Left lung (tissue), 10 donors: ENCODE results near the gene OTOG. TPM values are rescaled to one million over a fixed set of nuclear protein-coding genes. Genes with fewer than 3 reads are reported as not detected.

ENCODE experiments used
- ATAC-seq: fragments of 200-7000 bp; cut with Tn5 transposase; one replicate; pipeline ENCODE4 v1.9.1; 2020; ENCODE audit warnings: moderate library complexity
- DNase-seq, 4 donors: peaks; one replicate each; pipeline ENCODE4 v3.0.0-alpha.2; 2013 to 2020
- H3K27ac ChIP-seq, 2 donors: fragments of 200-600 bp; sonication (generic) in 1 of 2; one replicate each; pipeline versions ENCODE4 v1.5.0 to v1.8.0; 2020 to 2021
- H3K27me3 ChIP-seq, 2 donors: fragments of 200-600 bp; sonication (generic) in 1 of 2; one replicate each; pipeline versions ENCODE4 v1.5.0 to v1.8.0; 2020 to 2021
- H3K36me3 ChIP-seq, 2 donors: fragments of 200-600 bp; sonication (generic) in 1 of 2; one replicate each; pipeline versions ENCODE4 v1.5.0 to v1.8.0; 2020 to 2021
- H3K4me1 ChIP-seq, 2 donors: fragments of 200-600 bp; one replicate each; pipeline ENCODE4 v1.8.0; 2021
- H3K4me3 ChIP-seq, 2 donors: fragments of 200-600 bp; sonication (generic) in 1 of 2; one replicate each; pipeline versions ENCODE4 v1.5.0 to v1.8.0; 2020 to 2021; ENCODE audit warnings: mild to moderate bottlenecking in 1 of 2
- H3K9me3 ChIP-seq, 2 donors: fragments of 200-600 bp; sonication (generic) in 1 of 2; one replicate each; pipeline versions ENCODE4 v1.5.0 to v1.8.0; 2020 to 2021
- CTCF ChIP-seq, 2 donors: fragments of 200-600 bp; sonication (generic) in 1 of 2; IDR thresholded peaks; one replicate each; pipeline versions ENCODE4 v1.5.0 to v1.8.0; 2021; ENCODE audit warnings: antibody characterized with exemption in 2 of 2
- intact Hi-C, 2 donors: fragments of 100-400 bp; cut with DNase I; formaldehyde crosslinking; loops; one replicate each; pipeline versions ENCODE4 v1.11.2 to v1.14.2; 2022
- polyA plus RNA-seq, 6 donors: library from polyadenylated mRNA; unstranded; fragments of 120-200 nt; gene quantifications; one replicate each; pipeline ENCODE4 v1.2.1, GENCODE V29; 2013; ENCODE audit not compliant: insufficient read length in 6 of 6
- total RNA-seq, 2 donors: library from RNA; stranded (reverse); fragmentation: NEBNext Ultra II Directional; extraction: Animal tissue kit (Norgen Biotek cat#: 25700); gene quantifications; one replicate each; pipeline ENCODE4 v1.2.1, GENCODE V29; 2021
- donor health status: DM: no; HTN: yes; CAD: no.
- donor health status: DM: no; HTN: no; CAD: no.

Gene OTOG
- total and polyA plus RNA-seq, 8 donors = 0.04 to 0.24 (median 0.11) TPM; not detected in 2

GRCh38 chr11:17634776-17635550 is 87.9 kb downstream of the OTOG start:
- Histone ChIP-seq H3K4me1 (no peaks in the 10 kb centered on the region), H3K27ac (no peak overlapping the region), H3K9me3 (no peaks in the 10 kb centered on the region), H3K27me3 (peaks cover 0 to 6% of the 10 kb centered on the region in 2 donors), H3K4me3 (no peak overlapping the region), H3K36me3 (no peaks in the 10 kb centered on the region)
- DNase-seq (peak in 1 of 4 donors; percentile 63), ATAC-seq (no peak)
- intact Hi-C loops = no loop called here
- no peak for TF ChIP-seq CTCF (IDR thresholded peaks at IDR 0.05)

- Histone ChIP-seq H3K36me3 (no peaks in the 10 kb centered on the region), H3K27ac (no peak overlapping the region), H3K27me3 (peaks cover 0 to 8% of the 10 kb centered on the region in 2 donors), H3K9me3 (no peaks in the 10 kb centered on the region), H3K4me3 (no peak overlapping the region), H3K4me1 (no peaks in the 10 kb centered on the region)
- intact Hi-C loops = no loop called here
- TF ChIP-seq CTCF (IDR thresholded peaks at IDR 0.05) = no peak
- ATAC-seq = no peak
- DNase-seq = peak in 1 of 4 donors; percentile 47
These were observed 88.5 kb downstream of the OTOG start for GRCh38 chr11:17635551-17635938.

GRCh38 chr11:17636721-17637120 is 89.7 kb downstream of the OTOG start:
- intact Hi-C loops = no loop called here
- H3K9me3 ChIP-seq = no peaks in the 10 kb centered on the region
- H3K36me3 ChIP-seq = no peaks in the 10 kb centered on the region
- no peaks in the 10 kb centered on the region for H3K4me1 ChIP-seq
- ATAC-seq = no peak
- TF ChIP-seq CTCF (IDR thresholded peaks at IDR 0.05) = no peak
- H3K4me3 ChIP-seq = no peak overlapping the region
- H3K27ac ChIP-seq = no peak overlapping the region
- DNase-seq = no peak
- H3K27me3 ChIP-seq = peaks cover 0 to 11% of the 10 kb centered on the region in 2 donors

GRCh38 chr11:17637901-17638300 is 90.8 kb downstream of the OTOG start:
- no peaks in the 10 kb centered on the region for H3K36me3 ChIP-seq
- no peak overlapping the region for H3K4me3 ChIP-seq
- intact Hi-C loops = no loop called here
- no peak overlapping the region for H3K27ac ChIP-seq
- no peaks in the 10 kb centered on the region for H3K9me3 ChIP-seq
- H3K27me3 ChIP-seq = peaks cover 0 to 11% of the 10 kb centered on the region in 2 donors
- no peaks in the 10 kb centered on the region for H3K4me1 ChIP-seq
- no peak for TF ChIP-seq CTCF (IDR thresholded peaks at IDR 0.05)
- DNase-seq (no peak), ATAC-seq (no peak)

- Histone ChIP-seq H3K4me3 (no peak overlapping the region), H3K9me3 (no peaks in the 10 kb centered on the region), H3K27me3 (peaks cover 0 to 11% of the 10 kb centered on the region in 2 donors), H3K4me1 (no peaks in the 10 kb centered on the region), H3K27ac (no peak overlapping the region), H3K36me3 (no peaks in the 10 kb centered on the region)
- ATAC-seq (no peak), DNase-seq (peak in 1 of 4 donors; percentile 58)
- no peak for TF ChIP-seq CTCF (IDR thresholded peaks at IDR 0.05)
- intact Hi-C loops = no loop called here
These were observed 91.3 kb downstream of the OTOG start for GRCh38 chr11:17638311-17638710.
